Stimulated activated CD4-positive, alpha-beta T cell treated with anti-CD3 and anti-CD28 coated beads, Interleukin-2, amount 100 ng/mL, for 4 hours (primary cell): ENCODE data around the gene TCF4.

Experiments used
- DNase-seq: peaks from one replicate; pipeline ENCODE4 v3.0.0-alpha.2; 2020; ENCODE audit warnings: low read depth

The TCF4 gene

DNA sequence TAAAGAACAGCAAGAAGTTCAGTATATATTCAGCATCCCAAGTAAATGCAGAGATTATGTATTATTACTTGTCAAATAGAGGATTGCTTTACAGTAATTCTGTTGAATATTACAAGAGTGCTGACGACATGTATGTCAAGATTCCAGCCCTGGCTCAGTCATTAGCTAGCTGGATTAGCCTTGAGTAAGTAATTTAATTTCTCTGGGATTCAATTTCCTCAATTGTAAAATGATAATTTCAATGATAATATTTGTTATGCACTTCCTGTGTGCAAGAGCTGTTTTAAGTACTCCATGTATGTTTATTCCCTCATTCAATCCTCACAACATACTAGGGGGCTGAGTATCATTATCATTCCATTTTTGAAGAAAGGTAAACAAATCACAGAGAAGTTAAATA lies 44.0 kb downstream of the TCF4 start:
- no peak for DNase-seq

DNA sequence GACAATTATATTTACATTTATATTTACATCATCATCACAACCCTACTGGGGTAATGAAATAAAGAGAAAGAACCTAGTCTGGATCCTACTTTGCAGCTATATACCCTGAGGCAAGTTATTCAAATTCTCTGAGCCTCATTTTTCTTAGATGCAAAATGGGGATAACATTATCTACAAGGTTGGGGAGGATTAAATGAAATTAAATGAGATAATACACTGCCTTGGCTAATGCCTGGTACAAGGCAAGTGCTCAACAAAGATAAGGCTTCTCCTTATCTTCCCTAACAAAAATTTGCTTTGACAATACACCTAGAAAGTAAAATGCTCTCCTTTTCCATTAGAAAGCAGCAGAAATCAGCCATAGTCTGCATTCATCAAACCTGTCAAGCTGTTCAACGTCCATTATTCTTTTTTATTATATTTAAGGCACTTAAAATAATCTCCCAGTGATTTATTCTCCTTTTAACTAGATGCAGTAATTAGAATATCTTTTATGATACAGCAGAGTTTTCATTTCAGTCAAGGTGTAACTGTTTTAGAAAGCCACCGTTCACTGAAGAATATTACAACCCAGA lies 44.8 kb downstream of the TCF4 start:
- no peak for DNase-seq

DNA sequence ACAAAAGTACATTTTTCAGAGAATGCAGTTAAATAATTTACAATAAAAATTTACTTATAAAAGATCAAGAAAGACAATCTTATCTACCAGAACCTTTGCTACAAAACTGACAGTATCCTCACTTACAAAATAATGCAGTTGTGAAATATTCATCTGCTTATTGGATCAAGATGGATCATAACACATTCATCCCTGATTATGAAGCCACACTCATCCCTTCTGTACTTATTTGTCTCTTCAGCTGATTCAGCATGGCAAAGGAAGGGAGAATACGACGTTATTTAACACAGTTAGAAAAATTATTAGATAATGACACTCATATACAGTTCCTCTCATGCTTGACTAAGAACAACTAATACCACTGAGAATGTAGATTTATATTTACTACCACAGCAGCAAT lies 46.4 kb downstream of the TCF4 start:
- no peak for DNase-seq

DNA sequence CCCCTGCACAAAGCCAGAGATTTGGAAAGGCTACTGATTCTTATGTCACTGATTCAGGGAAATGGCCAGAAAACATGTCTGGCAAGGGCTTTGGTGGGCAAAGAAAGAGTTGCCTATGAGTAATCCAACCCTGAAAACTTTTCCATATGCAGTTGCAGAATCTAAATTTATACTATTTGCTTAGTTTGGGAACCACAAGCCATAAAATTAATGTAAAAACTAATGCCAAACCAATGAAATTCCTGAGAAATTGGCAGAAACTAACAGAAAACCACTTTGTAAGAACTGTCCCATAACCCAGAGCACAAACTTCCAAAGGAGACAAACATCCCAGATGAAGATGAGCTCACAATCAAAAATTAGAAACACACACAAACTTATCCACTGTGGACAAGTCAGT lies 48.8 kb downstream of the TCF4 start:
- DNase-seq = no peak

DNA sequence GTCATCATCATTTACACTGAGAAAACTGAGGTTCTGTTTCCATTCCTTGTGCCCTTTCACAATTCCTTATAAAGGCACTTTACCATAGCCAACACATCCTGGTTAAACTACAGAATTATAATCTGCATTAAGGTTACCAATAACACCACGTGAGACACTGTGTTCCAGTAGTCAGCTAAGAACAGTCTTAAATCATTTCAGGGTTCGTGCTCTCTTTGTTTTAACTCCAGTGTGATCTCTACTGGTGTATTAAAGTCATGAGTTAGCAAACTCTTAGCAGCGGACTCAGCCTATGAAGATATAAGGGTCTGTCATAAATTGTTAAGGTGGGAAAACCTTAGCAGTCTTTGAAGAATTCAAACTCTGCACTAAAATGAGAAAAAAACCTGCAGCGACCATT lies 53.0 kb downstream of the TCF4 start:
- DNase-seq = no peak

DNA sequence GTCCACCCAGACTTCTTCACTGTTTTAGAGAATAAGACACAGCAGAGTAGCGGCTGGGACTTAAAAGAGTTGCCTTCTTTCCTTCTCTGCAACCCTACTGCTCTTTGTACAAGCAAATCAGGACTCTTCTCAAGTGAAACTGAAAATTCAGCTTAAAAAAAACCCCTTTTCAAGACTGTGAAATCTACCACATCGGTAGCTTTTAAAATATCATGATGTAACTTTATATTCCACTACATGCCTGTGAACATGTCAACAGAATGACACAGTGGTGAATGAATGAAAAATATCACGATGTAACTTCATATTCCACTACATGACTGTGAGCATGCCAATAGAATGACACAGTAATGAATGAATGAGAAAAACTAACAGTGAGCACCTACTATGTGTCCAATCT lies 53.4 kb downstream of the TCF4 start:
- DNase-seq = no peak

DNA sequence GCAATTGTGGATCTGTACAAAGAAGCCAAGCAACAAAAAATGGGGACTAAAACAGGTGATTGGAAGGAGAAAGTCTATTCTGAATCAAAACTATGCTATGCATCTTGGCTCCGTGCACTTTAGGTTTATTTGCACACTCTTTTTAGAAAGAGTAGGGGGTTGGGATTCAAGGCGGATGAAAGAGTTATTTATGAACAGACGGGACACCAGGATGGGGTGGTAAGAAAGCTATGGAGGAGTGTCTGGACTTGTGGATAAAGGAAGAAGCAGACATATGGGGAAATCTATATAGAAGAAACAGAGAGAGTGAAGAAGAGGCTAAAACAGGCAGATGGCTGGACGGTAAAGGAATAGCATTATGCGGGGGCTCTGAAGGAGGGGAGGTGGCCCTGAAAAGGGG lies 57.8 kb downstream of the TCF4 start:
- no peak for DNase-seq

DNA sequence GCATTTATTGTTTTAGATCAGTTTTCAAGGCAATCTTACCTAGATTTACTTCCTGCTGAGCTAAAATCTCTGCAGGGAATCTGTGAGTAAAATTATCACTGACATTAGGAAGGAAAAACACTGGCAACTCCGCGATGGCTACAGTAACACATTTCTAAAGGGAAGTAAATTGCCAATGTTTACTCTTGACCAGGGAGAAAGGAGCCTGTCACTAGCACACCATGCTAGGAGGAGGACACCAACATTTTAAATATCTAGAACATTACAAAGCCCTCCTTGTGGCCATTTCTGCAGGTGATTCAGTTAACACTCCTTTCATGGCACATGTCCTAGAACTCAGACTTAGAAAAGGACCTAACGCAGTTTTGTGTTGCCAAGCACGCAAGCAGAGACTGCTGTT lies 58.4 kb downstream of the TCF4 start:
- no peak for DNase-seq

DNA sequence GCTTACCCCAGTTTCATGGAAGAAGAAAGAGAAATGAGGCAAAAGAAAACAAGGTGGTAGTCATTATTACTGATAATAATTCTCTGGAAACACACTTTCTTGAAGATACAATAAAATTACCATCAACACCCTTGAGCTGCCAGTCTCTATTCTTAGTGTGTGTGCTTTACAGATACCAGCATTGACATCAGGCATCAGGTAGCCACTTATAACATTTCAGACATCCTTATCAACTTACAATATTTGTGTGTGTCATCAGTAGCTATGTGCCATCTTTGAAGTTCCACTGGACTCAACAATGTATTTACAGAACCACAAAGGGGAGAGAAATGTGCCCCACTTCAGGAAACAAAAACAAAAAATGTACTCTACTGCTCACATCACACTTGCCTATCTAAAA lies 62.1 kb downstream of the TCF4 start:
- DNase-seq = no peak

DNA sequence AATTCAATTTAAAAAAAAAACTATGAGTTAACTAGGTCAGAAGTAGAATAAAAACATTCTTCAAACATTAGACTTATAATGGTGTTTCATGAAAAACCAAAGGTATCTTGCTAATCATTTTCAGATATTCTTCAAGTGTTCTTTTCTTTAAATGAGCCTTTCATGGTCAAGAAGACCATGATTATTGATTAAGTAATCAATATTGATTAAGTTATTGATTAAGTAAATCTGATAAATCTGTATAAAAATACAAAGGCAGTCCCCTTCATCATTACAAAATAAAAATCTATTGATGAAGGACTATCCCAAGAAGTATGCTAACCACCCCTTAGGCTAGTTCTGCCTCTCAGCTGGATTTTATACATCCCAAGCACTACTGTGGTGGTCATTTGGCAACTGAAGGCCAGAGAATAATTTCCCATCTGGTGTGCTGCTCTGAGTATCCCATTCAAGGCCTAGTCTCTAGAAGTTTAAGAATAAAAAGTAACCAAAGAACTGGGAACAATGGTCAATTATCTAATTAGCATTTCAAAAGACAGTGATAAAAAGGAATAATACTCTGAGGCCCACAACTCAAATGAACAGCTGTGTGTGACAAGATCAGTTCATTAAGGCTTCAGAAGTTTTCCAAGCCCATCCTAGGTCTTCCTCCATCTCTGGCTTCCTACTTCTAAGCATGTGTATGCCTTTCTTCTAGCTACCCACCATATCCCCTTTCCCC lies 63.5 kb downstream of the TCF4 start:
- no peak for DNase-seq

DNA sequence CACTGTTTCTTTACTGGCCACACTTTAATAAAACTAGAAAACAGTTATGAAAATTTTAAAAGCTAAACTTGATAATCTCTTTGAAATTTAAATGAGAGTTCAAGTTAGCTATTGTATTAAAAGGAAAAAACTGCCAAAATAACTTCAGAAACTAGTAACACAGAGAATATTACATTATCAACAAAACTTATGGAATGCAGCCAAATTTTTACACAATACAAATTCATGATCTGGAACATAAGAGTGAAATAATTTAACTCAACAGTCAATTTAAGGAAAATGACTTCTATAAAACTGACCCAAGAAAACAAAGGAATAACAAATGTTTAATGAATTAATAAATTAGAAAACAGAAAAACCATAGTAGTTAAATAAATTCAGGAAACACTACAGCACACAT lies 65.0 kb downstream of the TCF4 start:
- DNase-seq = no peak

DNA sequence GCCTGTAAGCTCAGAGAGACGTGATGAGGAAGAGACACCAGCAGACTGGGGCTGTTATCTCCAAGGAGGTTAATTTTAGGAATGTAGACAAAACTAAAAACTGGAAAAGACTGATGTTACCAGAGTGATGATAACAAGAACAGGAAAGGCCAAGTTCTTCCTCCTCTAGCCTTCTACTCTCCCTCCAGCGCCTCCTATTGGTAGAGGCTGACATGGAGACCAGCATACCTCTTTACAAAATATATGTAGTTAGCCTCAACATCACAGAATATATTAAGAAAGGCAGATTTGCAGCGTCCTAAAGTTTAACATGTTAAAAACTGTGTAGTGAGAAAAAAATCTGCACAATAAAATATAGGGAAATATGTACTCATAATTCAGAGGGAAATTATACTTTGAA lies 66.0 kb downstream of the TCF4 start:
- no peak for DNase-seq

DNA sequence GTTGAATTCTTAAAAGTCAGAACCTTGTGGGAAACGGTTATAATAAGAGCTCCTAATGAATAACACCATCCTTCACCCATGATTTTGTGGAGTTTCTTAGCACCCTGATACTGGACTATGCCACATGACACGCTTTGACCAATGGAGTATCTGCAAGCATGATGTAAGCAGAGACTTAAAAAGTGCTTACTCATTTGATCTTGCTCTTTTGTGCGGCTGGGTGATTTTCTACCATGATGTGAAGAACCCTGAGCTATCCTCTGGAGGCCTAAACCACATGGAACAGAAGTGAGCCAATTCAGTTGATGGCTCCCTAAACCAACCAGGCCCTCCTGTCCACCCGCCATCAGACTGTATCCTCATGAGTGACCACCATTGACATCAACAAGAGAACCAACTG lies 70.9 kb downstream of the TCF4 start:
- no peak for DNase-seq

DNA sequence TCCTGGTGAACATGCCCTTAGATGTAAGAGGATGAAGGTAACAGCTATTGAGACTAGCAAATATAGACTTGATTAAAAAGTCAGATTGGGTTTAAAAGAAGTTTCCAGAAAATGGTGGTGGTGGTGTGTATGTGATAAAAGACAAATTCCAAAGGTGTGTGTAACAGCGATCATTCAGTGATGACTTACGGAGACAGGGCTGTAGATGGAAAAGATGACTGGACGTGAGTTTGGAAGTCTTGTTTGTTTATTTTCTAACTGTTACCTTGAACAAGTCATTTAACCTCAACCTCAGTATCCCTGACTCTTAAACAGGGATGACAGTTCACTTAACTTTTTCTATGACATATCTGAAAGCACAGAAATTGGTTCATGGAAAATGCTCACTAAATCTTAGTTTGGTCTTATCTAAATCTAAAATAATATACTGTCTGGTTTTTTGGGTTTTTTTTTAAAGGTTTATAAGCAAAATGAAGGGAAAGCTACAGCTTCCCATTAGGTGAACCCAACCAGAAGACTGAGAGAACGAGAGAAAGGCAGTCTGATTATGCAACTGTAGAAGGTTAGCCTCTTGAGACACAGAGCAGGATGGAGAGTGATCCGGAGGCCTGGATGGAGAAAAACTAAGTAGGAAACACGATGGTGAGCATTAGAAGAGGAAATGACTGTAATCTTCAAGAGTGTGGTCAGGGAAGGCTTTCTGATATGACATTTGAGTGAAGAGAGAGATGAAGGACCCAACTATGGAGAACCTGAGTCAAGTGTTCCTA lies 71.9 kb downstream of the TCF4 start:
- DNase-seq = no peak

DNA sequence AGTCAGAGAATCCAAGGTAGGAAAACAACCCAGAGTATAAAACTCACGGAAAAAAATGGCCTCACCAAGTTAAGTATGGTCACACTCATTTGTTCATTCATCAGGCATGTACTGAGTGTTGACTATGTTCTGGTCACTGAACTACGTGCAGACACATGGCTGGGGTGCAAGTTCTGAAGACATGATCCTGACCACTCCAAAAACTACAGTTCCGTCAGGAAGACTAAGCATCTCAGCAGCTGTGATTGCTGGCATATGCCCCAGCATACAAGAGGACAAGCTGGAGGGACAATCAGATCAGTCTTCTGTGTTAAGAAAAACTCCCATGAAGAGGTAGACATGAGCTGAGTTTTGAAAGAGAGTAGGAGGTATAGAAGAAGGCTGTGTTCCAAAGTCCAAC lies 72.8 kb downstream of the TCF4 start:
- no peak for DNase-seq

DNA sequence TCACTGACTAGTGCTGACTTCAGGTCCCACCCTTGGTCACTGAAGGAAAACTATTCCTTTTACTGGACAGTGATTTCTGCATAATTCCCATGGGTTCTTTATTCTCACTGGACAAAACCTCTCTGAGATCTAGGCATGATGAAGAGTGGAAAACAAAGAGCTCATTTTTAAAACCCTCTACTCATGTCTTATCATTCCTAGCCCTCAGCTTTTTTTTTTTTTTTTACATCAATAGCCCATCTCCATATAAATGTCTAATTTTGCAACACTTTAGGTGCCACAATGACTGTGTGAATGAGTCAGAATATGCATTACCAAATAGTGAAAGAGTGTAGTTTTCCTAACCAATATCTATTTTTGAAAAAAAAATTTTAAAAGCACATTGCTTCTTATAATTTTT lies 74.8 kb downstream of the TCF4 start:
- DNase-seq = no peak

DNA sequence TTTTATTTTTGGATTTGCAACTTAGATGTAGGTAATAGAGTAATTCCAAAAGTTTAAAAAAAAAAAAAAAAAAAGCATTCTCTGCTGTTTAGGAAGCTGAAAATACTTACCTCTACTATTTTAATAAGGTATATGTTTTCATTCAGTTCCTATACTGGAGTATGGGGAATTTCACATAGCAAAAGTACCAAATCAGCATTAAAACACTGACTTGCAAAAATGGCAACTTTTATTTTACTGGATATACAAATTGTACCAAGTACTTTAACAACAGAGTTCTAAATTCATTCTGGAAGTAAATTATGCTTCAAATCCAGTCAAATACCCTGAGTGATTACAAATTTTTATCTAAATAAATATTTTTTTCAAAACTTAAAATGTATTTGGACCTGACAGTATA lies 76.7 kb downstream of the TCF4 start:
- DNase-seq = no peak

DNA sequence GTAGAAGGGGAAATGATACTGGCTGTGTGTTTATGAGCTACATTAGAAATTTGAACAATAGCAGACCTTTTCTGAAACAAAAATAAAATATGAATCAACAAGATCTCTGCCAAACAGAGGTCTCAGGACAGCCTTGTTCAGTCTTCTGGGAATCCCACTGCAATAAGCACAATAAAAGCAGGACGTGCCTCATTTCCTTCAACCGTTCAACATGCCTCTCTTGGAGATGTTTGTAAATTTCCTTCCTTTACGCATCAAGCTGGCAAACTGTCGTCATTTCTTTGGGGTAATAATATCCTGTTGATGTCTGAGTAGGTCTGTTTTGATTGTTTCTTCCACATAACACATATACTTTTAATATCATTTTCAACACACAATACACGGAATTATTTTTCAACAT lies 77.2 kb downstream of the TCF4 start:
- no peak for DNase-seq

DNA sequence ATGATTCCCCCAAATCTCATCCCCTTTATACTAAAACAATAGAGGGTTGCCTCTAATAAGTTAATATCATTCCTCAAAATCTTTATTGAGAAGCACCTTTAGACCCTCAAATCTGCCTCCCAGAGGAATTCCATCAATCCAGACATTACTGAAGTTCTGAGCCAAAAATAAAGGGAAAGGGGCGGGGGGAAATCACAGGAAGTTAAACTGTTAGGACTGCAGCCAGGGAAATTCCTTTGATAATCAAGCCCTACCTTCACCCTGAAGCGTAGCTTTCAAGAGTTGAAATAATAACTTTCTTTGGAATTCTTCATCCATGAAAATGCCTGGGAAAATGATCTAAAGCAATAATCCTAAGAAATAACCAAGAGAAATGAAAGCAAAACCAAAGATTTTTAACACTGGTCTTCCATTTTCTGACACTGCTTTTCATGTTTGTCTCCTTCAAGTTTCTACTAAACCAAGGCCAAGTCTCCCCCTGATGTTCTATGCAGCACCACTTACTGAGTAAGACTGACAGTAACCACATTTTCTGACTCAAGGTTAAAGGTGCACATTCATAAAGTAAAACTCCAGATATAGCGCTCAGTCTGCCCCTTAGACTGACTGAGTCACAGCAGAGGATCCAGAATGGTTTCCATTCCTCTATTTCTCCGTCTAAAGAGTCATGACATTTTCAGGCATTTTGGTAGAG lies 78.2 kb downstream of the TCF4 start:
- DNase-seq = no peak

DNA sequence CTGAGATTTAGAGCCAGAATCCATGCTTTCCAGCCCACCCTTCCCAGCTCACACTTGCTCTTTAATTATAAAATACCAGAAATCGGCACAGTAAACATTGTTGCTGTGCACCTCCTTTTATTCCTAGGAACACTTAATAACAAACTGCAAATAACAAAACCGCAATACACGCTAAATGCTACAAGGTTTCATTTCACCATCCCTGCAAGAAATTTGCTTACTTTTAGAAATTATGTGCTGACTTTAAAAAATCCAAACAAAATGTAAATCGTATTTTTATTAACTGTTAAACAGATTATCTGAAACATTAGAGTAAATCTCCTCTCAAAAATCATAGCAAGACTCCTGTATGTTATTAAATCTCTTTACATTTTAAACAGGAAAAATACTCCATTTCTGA lies 79.3 kb downstream of the TCF4 start:
- no peak for DNase-seq

DNA sequence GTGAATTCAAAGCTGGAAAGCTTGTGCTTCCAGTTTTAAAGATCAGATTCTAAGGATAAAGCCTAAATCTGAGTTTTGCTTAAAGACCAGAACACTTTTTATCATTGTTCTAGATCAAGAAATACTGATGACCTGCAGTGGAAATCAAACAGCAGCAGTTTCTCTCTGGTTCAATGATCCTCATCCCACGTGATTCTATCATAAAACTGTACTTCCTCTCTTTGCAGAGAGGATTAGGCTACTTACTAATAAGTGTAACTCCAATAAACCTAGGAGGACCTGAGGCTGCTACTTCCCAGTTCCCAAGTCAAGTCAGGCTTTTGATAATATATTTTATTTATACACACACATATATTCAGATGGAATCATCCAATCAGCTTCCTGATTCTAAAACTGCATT lies 81.9 kb downstream of the TCF4 start:
- DNase-seq = no peak

DNA sequence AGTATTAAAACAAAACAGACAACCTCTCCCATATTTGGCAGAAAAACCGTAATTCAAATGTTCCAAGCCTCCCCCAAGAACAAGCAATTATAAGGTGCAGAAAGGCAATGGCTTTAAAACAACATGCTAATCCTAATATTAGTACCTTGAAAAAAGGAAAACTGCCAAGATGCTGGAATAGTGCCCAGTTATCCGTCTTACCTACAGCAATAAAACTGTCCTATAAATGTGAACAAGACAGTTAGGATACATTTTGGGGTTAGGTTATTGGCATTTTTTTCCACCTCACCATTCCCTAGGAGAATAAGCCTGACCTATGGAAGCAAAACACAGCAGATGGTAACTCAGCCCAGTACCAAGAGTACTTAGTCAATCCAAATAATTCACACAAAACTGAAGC lies 83.2 kb downstream of the TCF4 start:
- DNase-seq = no peak
